ENCODE results near the gene TOGARAM1.
A peak's percentile ranks its signal among the peaks of the same experiment; 100 is the strongest.
"Not testable (repeated sequence)": the region's sequence is repeated elsewhere in the genome, so short reads cannot be mapped to it uniquely, and the experiment has no call there.

TOGARAM1 gene

GRCh38 chr14:45051180-45051579 is 89.2 kb downstream of the TOGARAM1 start:
- DNase-seq, result no peak

GRCh38 chr14:45051896-45052295 is 89.9 kb downstream of the TOGARAM1 start:
- DNase-seq, result no peak

GRCh38 chr14:45057349-45057748 is 95.4 kb downstream of the TOGARAM1 start:
- no peak for DNase-seq

- no peak for DNase-seq
Measured at GRCh38 chr14:45057881-45058364, 95.9 kb downstream of the TOGARAM1 start.

- no peak for DNase-seq
Measured at GRCh38 chr14:45060551-45060950, 98.6 kb downstream of the TOGARAM1 start.

- no peak for DNase-seq
Measured at GRCh38 chr14:45065540-45065939, 103.5 kb downstream of the TOGARAM1 start.

- DNase-seq, result no peak
Measured at GRCh38 chr14:45065956-45066355, 104.0 kb downstream of the TOGARAM1 start.

GRCh38 chr14:45066667-45067066 is 104.7 kb downstream of the TOGARAM1 start:
- DNase-seq, result no peak

GRCh38 chr14:45068396-45068795 is 106.4 kb downstream of the TOGARAM1 start:
- DNase-seq, result no peak

GRCh38 chr14:45070215-45070614 is 108.2 kb downstream of the TOGARAM1 start:
- no peak for DNase-seq

GRCh38 chr14:45072126-45072525 is 110.1 kb downstream of the TOGARAM1 start:
- DNase-seq, result no peak

- no peak for DNase-seq
Measured at GRCh38 chr14:45073231-45073879, 111.4 kb downstream of the TOGARAM1 start.

- DNase-seq, result no peak
Measured at GRCh38 chr14:45078323-45078722, 116.3 kb downstream of the TOGARAM1 start.

- not testable (repeated sequence) for DNase-seq
Measured at GRCh38 chr14:45080416-45080968, 118.5 kb downstream of the TOGARAM1 start.

GRCh38 chr14:45081096-45081495 is 119.1 kb downstream of the TOGARAM1 start:
- DNase-seq, result not testable (repeated sequence)

GRCh38 chr14:45082420-45082819 is 120.4 kb downstream of the TOGARAM1 start:
- DNase-seq, result no peak

- no peak for DNase-seq
Measured at GRCh38 chr14:45083617-45083975, 121.6 kb downstream of the TOGARAM1 start.

- DNase-seq, result peak; percentile 87 to 88
Measured at GRCh38 chr14:45083976-45084722, 122.2 kb downstream of the TOGARAM1 start, which contains the start of gene PRPF39. Gene PRPF39 (plus strand): TSS chr14:45084116. CDS start chr14:45095240, 11,124 bp downstream.

GRCh38 chr14:45084946-45085346 is 123.0 kb downstream of the TOGARAM1 start:
- peak; percentile 19 to 49 for DNase-seq

- DNase-seq, result no peak
Measured at GRCh38 chr14:45089813-45090212, 127.8 kb downstream of the TOGARAM1 start.

GRCh38 chr14:45091710-45092109 is 129.7 kb downstream of the TOGARAM1 start:
- DNase-seq, result no peak

- no peak for DNase-seq
Measured at GRCh38 chr14:45094275-45094674, 132.3 kb downstream of the TOGARAM1 start.

- DNase-seq, result no peak
Measured at GRCh38 chr14:45095143-45095542, 133.2 kb downstream of the TOGARAM1 start.

- DNase-seq, result no peak
Measured at GRCh38 chr14:45096218-45096617, 134.2 kb downstream of the TOGARAM1 start.

All from Kasumi-1 (cell line).